GM11168 (cell line): ENCODE data around the gene XXYLT1.

Experiments
- in situ Hi-C: fragments of 300-500 bp; cut with MboI; formaldehyde crosslinking; loops from one replicate; pipeline ENCODE4 v1.12.0; 2022; ENCODE audit warnings: low sequenced_read_pairs; ENCODE audit not compliant: unreplicated experiment

Gene XXYLT1

DNA sequence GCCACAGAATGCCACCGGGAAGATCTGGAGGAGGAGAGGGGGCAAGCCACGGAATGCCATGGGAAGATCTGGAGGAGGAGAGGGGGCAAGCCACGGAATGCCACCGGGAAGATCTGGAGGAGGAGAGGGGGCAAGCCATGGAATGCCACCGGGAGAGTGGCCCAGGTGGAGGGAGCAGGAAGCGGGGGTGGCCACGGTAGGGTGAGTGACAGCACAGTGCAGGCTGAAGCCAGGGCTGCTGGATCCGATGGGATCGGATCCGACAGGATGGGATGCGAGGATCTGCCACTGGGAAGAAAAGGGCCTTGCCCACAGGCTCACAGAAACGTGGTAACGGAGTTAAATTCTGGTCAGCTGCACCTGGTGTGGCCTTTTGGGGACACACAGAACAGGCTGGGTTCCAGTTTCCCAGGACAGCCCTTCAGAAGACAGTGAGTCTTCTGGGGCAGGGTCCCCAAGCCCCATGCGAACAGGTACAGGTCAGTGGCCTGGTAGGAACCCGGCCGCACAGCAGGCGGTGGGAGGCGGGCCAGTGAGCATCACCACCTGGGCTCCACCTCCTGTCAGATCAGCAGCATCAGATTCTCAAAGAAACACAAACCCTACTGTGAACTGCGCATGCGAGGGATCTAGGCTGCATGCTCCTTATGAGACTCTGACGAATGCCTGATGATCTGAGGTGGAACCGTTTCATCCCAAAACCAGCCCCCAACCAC, 58.8 kb downstream of the XXYLT1 start:
- in situ Hi-C loops = no loop called here

DNA sequence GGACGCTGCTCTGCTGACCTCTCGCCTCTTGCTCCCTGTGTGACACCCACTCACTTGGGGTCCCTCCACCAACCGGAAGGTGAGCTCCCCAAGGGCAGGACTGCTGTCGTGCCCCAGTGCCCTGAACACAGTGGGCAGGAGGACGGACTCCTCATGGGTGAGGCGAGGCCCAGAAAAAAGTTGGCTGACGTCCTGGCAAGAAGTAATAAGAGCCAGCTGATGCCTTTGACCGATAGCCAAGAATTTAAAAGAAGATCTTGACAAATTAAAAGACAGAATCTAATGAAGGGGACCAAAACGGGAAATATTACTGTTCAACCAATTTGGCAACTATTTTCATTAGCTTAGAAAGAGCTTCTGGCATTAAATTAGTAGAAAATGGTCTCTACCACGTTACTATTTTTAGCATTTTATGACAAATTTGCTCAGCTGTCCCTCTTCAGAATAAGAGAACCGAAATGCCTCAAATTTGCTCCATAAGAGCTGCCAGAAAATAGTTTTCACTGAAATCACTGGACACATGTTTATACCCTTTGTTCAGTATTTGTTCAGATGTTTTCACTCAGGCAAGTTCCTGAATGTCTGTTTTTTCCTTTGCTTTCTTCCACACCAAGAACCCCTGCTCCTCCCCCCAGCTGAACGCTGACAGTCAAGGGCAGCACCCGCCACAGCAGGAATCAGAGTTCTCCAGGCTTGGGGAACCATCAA, 60.5 kb downstream of the XXYLT1 start:
- in situ Hi-C loops = no loop called here

DNA sequence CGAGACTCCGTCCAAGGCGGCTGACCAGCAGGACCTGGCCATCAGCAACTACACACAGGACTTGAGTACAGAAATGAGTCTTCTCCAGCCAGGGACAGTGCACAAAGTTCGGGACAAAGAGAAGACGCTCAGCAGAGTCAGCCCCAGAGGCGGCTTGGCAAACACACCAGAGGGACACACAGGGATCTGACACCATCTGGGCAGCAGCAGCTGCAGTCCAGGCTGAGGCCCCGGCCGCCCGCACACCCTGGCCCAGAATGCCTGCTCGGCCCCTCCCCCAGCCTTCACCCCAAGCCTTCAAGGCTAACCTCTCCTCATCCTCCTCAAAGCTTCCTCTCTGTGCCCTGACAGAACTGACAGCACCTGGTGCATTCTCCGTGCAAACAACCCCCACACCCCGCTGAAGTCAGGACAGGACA, 61.1 kb downstream of the XXYLT1 start:
- in situ Hi-C loops = no loop called here

DNA sequence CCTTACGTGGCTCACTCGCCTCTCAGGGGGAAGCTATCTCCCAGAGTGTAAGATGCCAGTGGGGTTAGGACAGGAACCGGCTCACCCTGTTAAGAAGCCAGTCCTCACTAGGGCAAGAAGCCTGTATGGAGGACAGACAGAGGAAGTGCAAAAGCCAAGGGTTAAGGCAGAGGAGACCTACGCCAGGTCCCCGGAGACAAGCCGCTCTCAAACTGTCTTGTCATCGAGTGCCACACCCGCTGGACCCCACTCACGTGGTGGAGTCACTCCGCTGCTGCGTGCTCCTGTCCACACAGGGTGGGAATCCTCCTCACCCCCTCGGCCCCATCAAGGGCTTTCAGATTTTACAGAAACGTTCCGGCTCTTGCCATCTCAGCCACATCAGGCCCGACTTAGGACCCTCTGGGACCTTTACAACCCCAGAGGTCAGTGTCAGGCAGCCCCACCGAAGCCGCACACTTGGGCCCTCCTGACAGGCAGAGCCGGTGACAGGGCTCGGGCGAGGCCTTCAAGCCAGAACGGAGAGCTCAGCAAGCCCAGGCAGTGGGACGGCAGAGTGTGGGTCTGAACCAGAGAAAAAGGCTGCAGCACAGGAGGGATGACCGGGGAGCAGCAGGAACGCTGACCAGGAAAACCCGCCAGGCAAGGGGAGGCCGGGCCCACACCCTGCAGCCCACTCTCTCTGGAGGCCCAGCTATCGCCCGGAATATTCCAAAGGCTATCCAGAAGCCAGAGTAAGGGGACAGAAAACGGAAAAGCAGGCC, 61.7 kb downstream of the XXYLT1 start:
- in situ Hi-C loops = no loop called here

DNA sequence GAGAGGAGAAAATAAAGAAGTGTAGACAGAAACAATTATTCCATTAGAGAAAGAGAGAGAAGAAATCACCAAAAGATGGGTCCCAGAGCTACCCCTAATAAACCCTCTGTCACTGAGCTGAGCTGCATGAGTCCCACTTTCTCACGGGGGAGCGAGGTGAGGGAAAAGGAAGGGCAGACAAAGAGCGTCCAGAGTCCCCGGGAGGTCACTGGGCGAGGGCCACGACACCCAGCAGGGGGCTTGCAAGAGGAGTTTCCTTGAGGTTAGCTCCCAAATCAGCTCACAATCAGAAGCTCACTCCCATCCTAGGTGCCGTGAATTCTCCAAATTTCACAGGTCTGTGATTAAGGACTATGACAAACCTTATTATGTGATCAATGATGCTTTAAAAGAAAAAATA, 62.3 kb downstream of the XXYLT1 start:
- in situ Hi-C loops = no loop called here

DNA sequence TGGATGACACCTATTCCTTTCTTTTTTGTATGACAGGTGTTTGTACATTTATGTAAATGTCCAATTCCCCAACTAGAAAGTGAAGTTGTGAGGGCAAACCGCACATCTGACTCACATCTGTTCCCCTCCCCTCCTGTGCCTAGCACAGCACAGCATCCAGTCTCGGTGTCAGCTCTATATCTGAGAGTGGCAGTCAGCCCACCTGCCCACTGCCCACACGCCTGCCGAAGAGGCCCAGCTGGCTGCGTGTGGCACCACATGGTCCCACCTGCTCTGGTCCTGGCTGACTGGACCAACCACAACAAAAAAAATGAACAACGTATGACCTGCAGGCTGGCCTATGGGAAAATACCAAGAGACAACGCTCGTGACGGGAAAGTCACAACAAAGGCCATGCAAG, 62.8 kb downstream of the XXYLT1 start:
- in situ Hi-C loops = no loop called here

DNA sequence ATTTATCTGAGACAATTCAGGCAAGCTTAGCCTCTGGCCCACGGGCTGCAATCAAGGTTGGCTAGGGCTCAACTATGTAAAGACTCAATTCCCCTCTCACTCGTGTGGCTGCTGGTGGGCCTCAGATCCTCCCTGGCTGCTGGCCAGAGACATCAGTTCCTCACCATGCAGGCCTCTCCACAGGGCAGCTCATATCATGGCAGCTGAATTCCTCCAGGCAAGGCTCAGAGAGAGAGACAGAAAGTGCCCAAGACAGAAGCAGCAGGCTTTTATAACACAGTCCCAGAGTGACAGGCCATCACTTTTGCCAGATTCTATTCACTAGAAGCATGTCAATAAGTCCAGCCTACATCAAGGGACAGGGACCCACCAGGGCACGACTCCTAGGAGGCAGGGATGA, 63.2 kb downstream of the XXYLT1 start:
- in situ Hi-C loops = no loop called here

DNA sequence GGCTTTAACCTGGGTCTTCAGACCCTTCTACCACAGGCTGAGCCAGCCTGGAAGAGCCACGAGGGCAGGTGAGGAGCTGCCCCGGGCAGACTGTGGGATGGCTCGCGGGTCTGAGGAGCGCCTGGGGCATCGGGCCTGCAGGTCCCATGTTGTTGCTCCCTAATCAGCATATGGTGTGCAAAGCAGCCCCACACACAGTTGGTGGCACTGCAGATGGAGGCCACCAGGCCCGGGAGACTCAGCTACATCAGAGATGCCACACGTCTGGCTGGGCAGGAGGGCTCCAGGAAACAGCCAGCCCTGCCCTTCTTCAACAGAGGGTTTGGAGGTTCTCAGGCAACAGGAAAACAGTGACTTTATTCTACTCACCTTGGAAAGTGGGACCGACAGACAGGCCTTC, 63.9 kb downstream of the XXYLT1 start:
- in situ Hi-C loops = no loop called here

DNA sequence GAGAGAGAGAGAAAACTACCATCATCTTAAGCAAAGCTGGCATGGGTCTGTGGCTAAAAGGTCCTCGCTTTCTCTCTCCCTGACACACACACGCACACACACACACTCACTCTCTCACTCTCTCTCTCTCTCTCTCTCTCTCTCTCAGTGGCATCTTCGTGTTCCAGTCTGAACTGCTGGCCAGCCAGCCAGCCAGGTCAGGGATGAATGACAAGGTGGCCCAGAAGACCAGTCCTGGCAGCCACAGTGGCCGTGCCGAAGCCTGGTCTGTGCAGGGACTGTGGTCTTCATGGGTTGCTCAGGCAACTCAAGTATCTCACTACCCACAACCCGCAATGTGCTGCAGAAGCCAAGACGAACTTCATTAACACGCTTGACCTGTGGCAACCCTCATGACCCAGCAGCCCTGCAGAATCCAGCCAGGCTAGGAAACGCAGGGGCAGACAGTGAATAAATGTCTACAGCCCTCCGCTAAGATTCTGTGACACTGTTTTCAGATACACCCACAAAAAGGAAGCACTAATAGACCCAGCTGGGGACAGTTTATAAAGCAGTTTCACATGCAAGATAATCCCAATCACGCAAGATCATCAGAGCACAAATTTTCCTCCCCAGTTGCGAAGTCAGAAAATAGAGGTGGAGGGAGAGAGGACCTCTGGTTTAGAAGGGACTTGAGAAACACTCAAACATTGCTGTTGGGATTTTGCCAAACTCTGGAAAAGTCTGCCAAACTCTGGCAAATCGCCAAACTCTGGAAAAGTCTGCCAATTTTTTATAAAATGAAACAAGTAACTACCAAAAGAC, 66.4 kb downstream of the XXYLT1 start:
- in situ Hi-C loops = no loop called here

DNA sequence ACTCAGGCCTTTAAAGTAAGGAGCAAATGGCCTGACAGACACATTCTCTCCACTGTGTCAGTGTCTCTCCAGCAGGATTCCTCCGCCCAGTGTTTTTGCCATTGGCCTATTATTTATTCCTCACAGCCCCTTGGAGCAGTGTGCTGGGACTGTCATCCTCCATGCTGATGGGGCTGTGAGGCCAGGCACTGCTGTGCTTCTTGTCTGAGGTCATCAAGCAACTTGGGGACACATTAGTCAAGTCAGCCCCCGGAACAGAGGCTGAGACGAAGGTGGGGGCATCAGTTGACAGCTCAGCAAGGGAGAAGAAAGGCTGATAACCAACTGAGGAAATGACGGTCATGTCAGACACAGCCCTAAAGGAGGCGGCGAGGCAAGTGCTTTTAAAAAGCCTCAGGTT, 67.4 kb downstream of the XXYLT1 start:
- in situ Hi-C loops = no loop called here

DNA sequence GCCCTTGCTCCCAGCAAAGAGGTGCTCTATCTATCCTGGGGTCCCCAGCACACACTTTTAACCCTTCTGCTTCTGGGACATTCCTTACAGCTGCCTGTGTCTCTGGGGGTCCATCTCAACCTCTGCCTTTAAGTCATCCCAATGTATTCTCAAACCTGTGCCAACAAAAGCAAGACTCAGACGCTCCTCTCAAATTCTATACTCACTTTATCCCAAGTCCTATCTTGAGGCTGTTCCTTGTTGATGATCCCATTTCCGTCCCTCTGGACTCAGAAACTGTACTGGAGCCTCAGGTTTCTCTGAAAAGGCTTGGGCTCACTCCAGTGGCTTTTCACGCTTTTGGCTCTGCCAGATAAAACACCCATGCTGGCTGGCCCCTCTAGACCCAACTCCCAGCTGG, 69.7 kb downstream of the XXYLT1 start:
- in situ Hi-C loops = no loop called here

DNA sequence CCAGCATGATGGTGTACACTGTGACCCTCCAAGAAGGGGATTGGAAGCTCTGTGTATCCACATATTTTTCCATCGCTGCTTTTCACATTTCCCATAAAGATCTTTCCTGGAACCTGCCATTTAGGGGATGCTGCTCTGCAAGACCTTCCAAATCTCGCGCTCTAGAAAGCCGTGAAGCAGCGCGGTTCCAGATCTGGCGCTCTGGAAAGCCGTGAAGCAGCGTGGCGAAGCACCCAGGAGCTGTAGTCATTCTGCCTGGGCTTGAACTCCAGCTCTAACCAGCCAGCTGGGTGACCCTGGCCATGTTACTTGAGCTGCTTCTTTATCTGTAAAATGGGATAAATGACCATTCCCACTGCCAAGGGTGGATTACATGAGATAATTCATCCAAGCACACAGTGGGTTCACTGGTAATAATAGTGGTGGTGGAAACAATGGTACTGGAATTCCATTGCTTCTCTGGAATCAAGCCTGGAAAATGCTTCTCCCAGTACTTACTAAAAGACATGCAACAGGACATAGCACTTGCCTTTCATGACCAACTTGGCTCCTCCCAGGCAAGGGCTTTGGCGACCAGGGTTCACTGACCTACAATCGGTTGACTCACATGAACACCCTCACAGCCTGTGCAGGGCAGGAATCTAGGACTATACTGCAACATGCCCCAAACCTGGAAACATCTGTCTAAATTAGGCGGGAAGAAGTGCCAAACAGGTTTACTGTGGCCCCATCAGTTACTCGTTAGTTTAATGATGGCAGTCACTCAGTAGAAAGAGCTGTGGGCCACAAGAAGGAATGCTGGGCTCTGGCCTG, 70.7 kb downstream of the XXYLT1 start:
- in situ Hi-C loops = no loop called here

DNA sequence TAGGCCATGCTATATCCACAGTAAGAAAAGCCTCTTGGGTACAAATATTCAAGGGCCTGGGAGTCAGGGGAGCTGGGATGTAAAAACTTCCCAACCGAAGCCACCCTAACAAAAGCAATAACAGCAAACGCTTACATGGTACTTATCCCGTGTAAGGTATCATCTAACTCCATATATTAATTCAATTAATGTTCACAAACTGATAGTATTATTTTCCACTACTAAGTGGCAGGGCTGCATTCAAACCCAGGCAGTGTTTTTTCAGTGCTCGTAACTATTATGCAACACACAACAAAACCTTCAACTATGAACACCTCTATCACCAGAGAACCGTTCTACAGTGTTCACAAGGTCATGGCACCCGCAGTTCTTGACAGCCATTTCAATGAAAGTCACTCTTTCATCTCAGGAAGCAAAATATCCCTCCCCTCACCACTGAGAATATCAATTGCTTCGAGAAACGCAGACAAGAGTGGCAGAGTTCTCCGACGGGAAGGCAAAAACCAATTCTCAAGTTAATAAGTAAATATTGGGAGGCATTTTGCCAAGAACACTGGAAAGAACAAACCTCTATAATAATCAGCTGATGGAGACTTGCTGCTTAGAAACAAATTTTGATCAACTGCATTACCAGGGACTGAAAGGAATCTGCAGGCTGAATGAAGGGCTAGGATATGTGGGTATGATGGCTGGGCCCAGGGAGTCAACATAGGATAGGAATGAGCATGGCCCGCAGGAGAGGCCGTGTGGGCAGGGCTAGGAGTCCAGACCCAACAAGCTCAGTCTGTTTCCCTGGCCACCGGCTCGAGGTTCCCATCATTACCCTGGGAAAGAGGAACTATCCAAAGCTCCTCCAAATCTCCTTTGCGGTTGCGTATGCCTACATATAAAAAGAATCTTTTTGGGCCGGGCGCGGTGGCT, 72.3 kb downstream of the XXYLT1 start:
- in situ Hi-C loops = no loop called here

DNA sequence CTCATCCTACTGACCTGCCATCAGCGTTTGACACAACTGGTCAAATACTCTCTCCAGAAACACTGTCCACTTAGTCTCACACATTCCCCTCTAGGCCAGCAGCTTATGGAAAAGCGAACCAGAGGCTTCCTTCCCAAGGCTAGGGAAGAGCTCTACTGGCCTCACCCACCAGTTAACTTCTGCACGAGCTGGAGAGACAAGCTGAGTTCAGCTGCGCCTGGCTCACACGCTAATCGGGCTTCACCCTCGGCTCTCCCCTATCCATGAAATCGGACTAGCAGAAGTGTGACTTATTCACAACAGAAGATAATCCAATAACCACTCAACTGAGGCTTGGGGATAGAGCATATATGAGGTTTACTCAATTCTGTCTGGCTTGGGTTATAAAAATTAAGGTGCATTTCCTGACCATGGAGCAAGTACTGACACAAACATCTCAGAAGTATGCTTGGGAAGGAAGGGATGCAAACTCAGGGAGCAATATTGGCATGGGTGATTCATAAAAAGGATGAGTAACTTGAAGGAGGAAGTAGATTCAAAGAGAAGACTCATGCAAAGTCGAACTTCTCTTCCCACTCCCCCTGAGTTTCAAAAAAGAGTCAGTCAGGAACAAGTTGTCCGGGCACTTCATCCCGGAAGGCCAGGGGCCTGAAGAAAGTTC, 73.1 kb downstream of the XXYLT1 start:
- in situ Hi-C loops = no loop called here

DNA sequence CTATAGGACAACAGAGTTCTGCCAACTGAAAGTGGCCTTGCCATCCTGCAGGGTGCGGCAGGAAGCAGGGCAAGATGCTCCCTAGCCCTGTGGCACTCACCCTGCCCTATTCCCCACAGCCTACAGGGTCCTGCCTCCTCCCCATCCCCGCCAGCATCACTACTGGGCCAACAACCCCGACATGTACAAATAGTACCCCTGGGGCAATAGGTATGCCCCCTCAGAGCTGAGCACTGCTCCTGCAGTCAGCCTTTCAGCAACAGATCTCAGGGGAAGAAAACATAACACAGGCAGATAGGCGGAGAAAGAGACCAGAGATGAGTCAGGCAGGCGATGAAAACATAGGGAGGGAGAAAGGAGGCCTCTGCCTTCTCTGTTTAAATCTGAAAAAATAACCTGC, 74.7 kb downstream of the XXYLT1 start:
- in situ Hi-C loops = no loop called here

DNA sequence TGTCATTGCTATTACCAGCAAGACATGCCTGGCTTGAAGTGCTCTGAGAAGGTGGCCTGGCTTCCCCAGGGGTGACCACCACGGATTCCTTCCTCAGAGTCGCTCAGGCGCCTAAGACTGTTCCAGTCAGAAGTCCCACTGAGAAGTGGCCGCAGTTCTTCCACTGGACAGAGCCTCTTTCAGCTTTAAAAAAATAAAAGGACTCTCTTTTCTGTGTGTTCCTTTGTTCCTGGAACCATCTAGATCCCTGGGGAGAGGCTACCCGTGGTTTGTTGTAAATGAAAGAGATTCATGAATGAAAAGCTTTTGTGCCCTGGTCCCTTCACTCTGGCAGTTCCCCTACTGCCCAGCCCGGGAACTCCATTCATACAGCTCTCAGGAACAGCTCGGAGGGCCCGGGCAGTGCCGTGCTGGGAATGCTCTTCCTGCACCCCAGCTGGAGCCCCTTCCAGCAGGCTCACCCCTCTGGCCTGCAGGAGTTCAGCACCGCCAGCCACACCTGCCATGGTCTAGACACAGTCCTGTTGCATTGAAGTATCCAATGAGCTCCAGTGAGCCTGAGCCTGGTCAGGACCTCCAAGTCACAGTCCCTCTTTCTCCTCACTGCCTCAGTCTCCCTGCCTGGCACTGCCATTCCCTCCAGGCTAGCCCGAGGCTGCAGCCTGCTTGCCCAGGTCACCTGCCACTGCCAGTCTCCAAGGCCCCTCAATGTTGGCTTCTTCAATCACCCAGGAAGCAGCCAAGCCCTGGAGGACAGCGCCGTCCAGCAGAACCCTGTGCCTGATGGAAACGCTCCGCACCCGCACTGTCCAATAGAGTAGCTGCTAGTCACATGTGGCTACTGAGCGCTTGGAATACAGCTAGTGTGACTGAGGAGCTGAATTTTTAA, 75.4 kb downstream of the XXYLT1 start:
- in situ Hi-C loops = no loop called here

DNA sequence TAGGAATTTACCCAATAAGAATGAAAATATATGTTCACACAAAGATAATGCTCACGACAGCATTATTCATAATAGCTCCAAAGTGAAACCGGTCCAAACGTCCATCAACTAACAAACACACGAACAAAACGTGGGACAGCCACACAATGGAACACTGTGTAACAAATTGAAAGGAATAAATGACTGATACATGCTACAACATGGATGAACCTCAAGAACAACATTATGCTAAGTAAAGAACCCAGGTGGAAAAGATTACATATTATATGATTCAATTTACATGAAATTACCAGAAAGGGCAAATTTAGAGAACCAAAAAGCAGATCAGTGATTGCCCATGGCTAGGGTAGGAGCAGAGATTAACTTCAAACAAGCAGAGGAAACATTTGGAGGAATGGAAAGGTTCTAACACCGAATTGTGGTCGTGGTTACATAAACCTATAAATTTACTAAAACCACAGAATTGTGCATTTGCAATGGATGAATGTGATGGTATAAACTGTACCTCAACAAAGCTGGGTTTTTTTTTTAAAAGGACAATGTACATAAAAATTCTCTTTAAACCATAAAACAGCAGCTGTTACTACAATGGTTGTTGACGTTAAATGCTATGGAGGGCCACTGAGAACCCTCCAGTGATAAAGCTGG, 76.3 kb downstream of the XXYLT1 start:
- in situ Hi-C loops = no loop called here
